ENCODE results near the gene ARHGEF11.

The ARHGEF11 gene

DNA sequence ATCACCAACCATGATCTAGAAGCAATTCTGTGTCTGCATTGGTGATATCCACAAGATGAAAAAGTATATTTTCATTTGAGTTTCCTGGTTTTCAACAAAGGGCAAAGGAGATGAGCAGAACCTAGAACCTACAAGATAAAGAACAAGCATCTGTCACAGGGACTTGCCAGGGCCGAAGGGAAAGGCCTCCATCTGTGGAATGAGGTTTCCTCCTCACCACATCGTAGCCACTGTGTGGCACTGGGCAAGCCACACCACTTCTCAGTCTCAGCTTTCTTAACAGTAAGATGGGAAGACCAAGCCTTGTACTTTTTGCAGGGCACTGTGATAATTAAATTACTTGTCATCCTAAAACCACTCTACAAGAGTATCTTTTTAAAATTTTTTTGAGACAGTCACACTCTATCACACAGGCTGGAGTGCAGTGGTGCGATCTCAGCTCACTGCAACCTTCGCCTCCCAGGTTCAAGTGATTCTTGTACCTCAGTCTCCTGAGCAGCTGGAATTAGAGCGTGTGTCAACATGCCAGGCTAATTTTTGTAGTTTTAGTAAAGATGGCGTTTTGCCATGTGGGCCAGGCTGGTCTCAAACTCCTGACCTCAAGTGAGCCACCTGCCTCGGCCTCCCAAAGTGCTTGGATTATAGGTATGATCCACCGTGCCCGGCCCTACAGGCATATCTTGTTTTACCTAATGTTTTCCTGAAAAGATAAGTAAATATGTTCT lies 45.8 kb downstream of the ARHGEF11 start:
- Histone ChIP-seq H3K27me3 (ENCODE audit: insufficient read depth, low read length) (no peaks in the 10 kb centered on the region), H3K4me3 (ENCODE audit: low read length) (no peak overlapping the region), H3K4me1 (ENCODE audit: insufficient read depth, low read length) (peaks cover 21% of the 10 kb centered on the region), H3K27ac (ENCODE audit: low read length) (no peak overlapping the region), H3K9ac (ENCODE audit: low read depth, low read length) (no peak overlapping the region), H3K9me3 (ENCODE audit: insufficient read depth, low read depth, low read length) (no peaks in the 10 kb centered on the region), H3K36me3 (ENCODE audit: insufficient read depth, low read depth, low read length) (no peaks in the 10 kb centered on the region)

DNA sequence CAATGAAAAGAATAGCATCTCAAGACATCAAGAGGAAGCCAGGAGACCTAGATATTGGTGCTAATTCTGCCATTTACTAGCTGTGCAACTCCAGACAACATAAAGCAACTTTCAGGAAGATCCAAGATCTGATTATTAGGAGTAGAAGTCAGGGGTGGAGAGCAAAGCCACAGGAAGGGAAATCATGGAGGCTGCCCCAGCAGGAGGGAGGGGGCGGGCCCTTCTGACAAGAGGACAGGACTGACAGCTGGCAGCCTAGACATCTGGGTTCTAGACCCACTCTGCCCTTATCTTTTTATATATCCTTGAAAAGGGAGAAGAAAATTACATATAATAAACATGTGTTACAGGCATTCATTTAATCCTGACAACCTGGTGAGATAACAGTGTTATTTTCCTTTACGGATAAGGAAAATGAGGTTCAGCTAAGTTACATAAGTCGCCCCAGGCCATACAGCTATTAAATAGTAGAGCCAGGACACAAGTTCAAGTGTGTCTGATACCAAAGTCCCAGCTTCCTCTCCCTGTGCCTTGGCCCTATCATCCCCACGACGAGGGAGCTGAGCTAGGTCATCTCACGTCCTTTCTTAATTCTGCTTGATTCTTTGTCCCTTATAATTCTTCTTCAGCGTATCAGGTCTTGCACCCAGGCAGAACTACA lies 46.6 kb downstream of the ARHGEF11 start:
- Histone ChIP-seq H3K9ac (ENCODE audit: low read depth, low read length) (no peak overlapping the region), H3K27ac (ENCODE audit: low read length) (no peak overlapping the region), H3K4me3 (ENCODE audit: low read length) (no peak overlapping the region), H3K4me1 (ENCODE audit: insufficient read depth, low read length) (peaks cover 13% of the 10 kb centered on the region), H3K9me3 (ENCODE audit: insufficient read depth, low read depth, low read length) (no peaks in the 10 kb centered on the region), H3K27me3 (ENCODE audit: insufficient read depth, low read length) (no peaks in the 10 kb centered on the region), H3K36me3 (ENCODE audit: insufficient read depth, low read depth, low read length) (no peaks in the 10 kb centered on the region)

DNA sequence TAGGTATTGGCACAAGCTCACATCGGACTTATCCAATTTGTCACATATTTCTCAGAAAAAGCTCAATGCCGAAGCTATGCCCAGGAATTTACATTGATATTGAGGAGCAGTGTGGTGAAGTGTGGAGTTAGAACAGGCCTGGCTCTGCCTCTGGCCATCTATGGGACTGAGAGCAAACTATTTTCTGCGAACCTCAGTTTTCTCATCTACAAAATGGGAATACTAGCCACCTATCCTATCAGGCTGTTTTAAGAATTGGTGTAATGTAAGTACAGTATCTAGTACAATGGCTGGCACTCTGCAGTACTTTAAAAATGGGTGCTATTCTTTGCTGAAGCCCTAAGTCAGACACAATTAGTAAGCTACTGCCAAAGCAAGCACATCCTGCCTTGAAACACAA lies 47.2 kb downstream of the ARHGEF11 start:
- Histone ChIP-seq H3K9ac (ENCODE audit: low read depth, low read length) (no peak overlapping the region), H3K27me3 (ENCODE audit: insufficient read depth, low read length) (no peaks in the 10 kb centered on the region), H3K9me3 (ENCODE audit: insufficient read depth, low read depth, low read length) (no peaks in the 10 kb centered on the region), H3K27ac (ENCODE audit: low read length) (no peak overlapping the region), H3K4me1 (ENCODE audit: insufficient read depth, low read length) (peaks cover 6% of the 10 kb centered on the region), H3K4me3 (ENCODE audit: low read length) (no peak overlapping the region), H3K36me3 (ENCODE audit: insufficient read depth, low read depth, low read length) (no peaks in the 10 kb centered on the region)

DNA sequence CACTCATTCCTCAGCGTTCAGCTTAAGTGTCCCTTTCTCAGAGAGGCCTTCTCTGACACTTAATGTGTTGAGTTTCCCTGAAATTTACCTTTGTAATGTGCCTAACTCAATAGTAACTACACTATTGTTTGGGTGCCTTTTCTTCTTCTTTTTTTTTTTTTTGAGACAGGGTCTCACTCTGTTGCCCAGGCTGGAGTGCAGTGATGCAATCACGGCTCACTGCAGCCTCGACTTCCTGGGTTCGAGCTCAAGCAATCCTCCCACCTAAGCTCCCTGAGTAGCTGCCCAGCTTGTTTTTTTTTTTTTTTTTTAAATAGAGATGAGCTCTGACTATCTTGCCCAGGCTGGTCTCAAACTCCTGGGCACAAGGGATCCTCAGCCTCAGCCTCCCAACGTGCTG lies 50.1 kb downstream of the ARHGEF11 start:
- Histone ChIP-seq H3K4me3 (ENCODE audit: low read length) (no peak overlapping the region), H3K9me3 (ENCODE audit: insufficient read depth, low read depth, low read length) (no peaks in the 10 kb centered on the region), H3K27ac (ENCODE audit: low read length) (no peak overlapping the region), H3K36me3 (ENCODE audit: insufficient read depth, low read depth, low read length) (no peaks in the 10 kb centered on the region), H3K4me1 (ENCODE audit: insufficient read depth, low read length) (no peaks in the 10 kb centered on the region), H3K27me3 (ENCODE audit: insufficient read depth, low read length) (no peaks in the 10 kb centered on the region), H3K9ac (ENCODE audit: low read depth, low read length) (no peak overlapping the region)

DNA sequence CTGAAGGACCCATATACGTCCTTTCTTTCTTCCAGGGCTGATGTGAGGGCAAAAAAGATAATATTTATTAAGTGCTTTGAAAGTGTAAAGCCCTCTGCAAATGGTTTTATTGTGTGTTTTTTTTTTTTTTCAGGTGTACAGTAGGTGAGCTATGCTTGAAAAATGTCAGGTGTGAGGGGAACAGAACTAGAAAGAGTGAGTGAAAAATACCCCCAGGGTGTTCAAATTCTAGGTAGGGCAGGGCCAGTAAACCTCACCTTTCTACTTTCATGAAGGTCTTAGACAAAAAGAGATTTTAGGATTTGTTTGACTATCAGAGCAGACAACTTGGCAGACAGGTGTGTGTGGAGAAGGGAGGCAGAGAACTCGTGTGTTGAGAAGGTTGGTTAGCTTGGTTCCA lies 51.3 kb downstream of the ARHGEF11 start:
- H3K4me3 ChIP-seq (ENCODE audit: low read length): no peak overlapping the region
- H3K27ac ChIP-seq (ENCODE audit: low read length): no peak overlapping the region
- no peaks in the 10 kb centered on the region for H3K36me3 ChIP-seq (ENCODE audit: insufficient read depth, low read depth, low read length)
- H3K4me1 ChIP-seq (ENCODE audit: insufficient read depth, low read length): no peaks in the 10 kb centered on the region
- H3K9me3 ChIP-seq (ENCODE audit: insufficient read depth, low read depth, low read length): no peaks in the 10 kb centered on the region
- no peaks in the 10 kb centered on the region for H3K27me3 ChIP-seq (ENCODE audit: insufficient read depth, low read length)
- H3K9ac ChIP-seq (ENCODE audit: low read depth, low read length): no peak overlapping the region

DNA sequence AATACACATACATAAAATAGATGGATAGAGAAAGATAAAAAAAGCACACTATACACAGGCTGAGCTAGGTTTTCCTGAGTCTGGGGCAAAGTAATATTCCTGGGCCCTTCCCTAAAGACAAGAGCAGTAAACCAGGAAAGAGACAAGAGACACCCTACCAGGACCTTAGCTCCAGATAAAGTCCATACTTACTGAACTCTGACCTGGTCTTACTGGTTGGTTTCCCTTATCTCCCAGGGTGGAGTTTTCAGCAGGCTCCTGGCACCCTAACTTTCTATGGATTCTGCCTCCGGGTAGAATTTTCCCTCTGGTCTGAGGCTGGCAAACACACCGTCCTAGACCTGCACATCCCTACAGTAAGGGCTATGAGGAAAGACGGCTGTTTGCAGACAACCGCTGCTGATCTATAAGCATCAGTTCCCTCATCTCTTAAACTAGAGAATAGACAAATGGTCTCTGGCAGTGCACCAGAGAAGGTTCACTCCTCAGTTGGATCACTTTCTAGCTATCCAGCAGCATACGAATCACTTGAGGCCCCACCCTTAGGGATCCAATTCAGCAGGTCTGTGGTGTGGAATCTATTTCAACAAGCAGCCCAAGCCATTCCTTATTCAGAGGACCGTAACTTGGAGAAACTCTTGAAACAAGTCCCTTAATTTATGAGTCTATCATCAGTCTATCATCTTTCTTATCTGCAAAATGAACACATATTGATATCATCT lies 52.0 kb downstream of the ARHGEF11 start:
- Histone ChIP-seq H3K4me3 (ENCODE audit: low read length) (no peak overlapping the region), H3K27ac (ENCODE audit: low read length) (no peak overlapping the region), H3K4me1 (ENCODE audit: insufficient read depth, low read length) (no peaks in the 10 kb centered on the region), H3K27me3 (ENCODE audit: insufficient read depth, low read length) (no peaks in the 10 kb centered on the region), H3K9ac (ENCODE audit: low read depth, low read length) (no peak overlapping the region), H3K36me3 (ENCODE audit: insufficient read depth, low read depth, low read length) (no peaks in the 10 kb centered on the region), H3K9me3 (ENCODE audit: insufficient read depth, low read depth, low read length) (no peaks in the 10 kb centered on the region)

DNA sequence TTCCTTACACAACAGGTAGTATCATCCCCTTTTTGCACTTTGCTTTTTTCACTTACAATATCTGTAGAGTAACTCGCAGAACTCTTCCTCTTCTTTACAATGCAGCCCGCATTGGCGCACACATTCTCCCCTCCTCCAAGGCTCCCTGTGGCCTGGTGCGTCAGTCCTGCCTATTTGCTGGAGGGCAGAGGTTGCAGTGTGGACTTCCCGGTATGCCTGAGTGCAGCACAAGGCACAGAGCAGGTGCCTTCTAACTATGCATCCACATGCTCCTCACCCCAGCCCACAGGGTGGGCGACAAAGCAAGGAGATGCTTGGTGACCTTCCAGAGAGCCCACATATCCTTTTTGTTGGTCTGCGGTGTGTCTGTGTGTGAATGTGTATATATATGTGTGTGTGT lies 53.3 kb downstream of the ARHGEF11 start:
- Histone ChIP-seq H3K9ac (ENCODE audit: low read depth, low read length) (no peak overlapping the region), H3K27ac (ENCODE audit: low read length) (no peak overlapping the region)

DNA sequence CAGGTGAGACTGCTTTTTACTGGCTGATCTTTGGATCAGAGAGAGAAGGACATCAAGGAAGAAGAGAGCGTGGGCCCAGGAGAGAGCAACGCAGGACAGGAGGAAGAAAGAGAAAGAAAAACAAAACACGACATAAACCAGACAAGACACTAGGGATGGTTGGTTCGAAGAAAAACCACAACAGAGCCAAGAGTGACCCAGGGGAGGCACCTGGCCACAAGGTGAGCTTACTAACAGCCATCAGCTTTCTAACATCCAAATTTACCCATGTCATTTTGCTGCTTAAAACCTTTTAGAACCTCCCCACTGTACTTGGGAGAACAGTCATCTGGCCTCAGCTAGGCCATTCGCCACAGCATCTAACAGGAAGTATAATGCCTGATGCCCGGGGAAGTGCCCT lies 57.8 kb downstream of the ARHGEF11 start:
- H3K4me1 ChIP-seq (ENCODE audit: insufficient read depth, low read length): peaks cover 7% of the 10 kb centered on the region
- no peak overlapping the region for H3K9ac ChIP-seq (ENCODE audit: low read depth, low read length)
- no peak overlapping the region for H3K27ac ChIP-seq (ENCODE audit: low read length)
- no peaks in the 10 kb centered on the region for H3K9me3 ChIP-seq (ENCODE audit: insufficient read depth, low read depth, low read length)
- no peaks in the 10 kb centered on the region for H3K27me3 ChIP-seq (ENCODE audit: insufficient read depth, low read length)
- H3K36me3 ChIP-seq (ENCODE audit: insufficient read depth, low read depth, low read length): peaks cover 29% of the 10 kb centered on the region
- H3K4me3 ChIP-seq (ENCODE audit: low read length): no peak overlapping the region

More for the DNA sequence above, 53.3 kb downstream of the ARHGEF11 start:
- H3K9me3 ChIP-seq (ENCODE audit: insufficient read depth, low read depth, low read length): no peaks in the 10 kb centered on the region
- no peaks in the 10 kb centered on the region for H3K36me3 ChIP-seq (ENCODE audit: insufficient read depth, low read depth, low read length)
- no peaks in the 10 kb centered on the region for H3K27me3 ChIP-seq (ENCODE audit: insufficient read depth, low read length)
- no peak overlapping the region for H3K4me3 ChIP-seq (ENCODE audit: low read length)
- no peaks in the 10 kb centered on the region for H3K4me1 ChIP-seq (ENCODE audit: insufficient read depth, low read length)

DNA sequence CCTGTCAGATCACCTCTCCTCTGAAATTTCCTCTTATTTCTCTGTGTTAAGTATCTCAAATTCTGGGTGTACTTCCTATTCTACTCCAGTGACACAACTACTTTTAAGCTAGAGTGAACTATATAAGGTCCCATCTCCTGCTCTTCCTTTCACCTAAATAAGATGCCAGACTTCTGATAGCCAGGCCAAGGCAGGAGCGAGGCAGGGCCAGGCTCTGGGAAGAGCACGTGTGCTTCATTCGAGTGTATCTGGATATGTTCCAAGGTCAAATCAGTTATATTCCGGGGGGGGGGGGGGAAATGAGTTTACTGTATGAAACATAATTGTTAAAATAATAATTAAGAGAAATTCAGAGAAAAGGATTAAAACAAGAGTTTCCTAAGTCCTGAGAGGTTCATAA lies 65.0 kb downstream of the ARHGEF11 start:
- no peak overlapping the region for H3K9ac ChIP-seq (ENCODE audit: low read depth, low read length)
- H3K27me3 ChIP-seq (ENCODE audit: insufficient read depth, low read length): no peaks in the 10 kb centered on the region
- H3K36me3 ChIP-seq (ENCODE audit: insufficient read depth, low read depth, low read length): peaks cover 86% of the 10 kb centered on the region
- peaks cover 8% of the 10 kb centered on the region; the same call in 1 of the 2 replicates for H3K4me1 ChIP-seq (ENCODE audit: insufficient read depth, low read length)
- no peak overlapping the region for H3K4me3 ChIP-seq (ENCODE audit: low read length)
- H3K9me3 ChIP-seq (ENCODE audit: insufficient read depth, low read depth, low read length): no peaks in the 10 kb centered on the region
- H3K27ac ChIP-seq (ENCODE audit: low read length): no peak overlapping the region

DNA sequence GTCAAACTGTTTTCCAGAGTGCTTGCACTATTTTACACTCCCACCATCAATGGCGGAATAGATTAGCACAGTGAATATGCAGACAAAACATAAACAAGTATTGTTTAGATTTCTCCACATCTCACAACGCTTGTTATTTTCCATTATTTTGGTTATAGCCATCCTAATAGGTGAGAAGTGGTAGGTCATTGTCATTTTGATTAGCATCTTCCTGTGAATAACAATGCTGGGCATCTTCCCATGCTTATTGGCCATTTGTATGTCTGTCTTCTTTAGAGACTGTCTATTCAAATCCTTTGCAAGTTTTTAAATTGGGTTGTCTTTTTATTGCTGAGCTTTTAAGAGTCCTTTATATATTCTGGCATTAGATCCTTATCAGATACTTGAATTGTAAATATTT lies 70.5 kb downstream of the ARHGEF11 start:
- Histone ChIP-seq H3K27me3 (ENCODE audit: insufficient read depth, low read length) (no peaks in the 10 kb centered on the region), H3K36me3 (ENCODE audit: insufficient read depth, low read depth, low read length) (peaks cover 82% of the 10 kb centered on the region), H3K27ac (ENCODE audit: low read length) (no peak overlapping the region), H3K4me1 (ENCODE audit: insufficient read depth, low read length) (peaks cover 19% of the 10 kb centered on the region), H3K9ac (ENCODE audit: low read depth, low read length) (no peak overlapping the region), H3K9me3 (ENCODE audit: insufficient read depth, low read depth, low read length) (no peaks in the 10 kb centered on the region), H3K4me3 (ENCODE audit: low read length) (peak overlapping the region; percentile 9; the same call in 1 of the 2 replicates)

DNA sequence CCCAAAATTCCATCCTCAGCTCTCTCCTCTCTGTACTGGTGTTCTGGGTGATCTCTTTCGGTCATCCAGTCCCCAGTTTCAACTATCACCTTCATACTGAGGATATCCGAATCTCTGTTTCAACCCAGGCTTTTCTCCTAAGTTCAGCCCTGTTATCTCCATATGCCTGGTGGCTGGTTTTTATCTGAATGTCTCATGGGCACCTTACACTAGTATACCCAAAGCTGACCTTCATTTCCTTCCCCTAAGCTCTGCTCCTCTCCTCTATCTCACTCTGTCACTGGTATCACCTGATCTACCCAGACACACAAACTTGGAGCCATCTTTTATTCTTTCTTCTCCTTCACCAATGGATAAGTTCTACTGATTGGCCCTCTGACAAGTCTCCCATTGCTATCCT lies 72.1 kb downstream of the ARHGEF11 start:
- Histone ChIP-seq H3K36me3 (ENCODE audit: insufficient read depth, low read depth, low read length) (peaks cover 85% of the 10 kb centered on the region), H3K4me3 (ENCODE audit: low read length) (no peak overlapping the region), H3K27ac (ENCODE audit: low read length) (no peak overlapping the region), H3K9me3 (ENCODE audit: insufficient read depth, low read depth, low read length) (no peaks in the 10 kb centered on the region), H3K9ac (ENCODE audit: low read depth, low read length) (no peak overlapping the region), H3K4me1 (ENCODE audit: insufficient read depth, low read length) (peaks cover 19% of the 10 kb centered on the region), H3K27me3 (ENCODE audit: insufficient read depth, low read length) (no peaks in the 10 kb centered on the region)

DNA sequence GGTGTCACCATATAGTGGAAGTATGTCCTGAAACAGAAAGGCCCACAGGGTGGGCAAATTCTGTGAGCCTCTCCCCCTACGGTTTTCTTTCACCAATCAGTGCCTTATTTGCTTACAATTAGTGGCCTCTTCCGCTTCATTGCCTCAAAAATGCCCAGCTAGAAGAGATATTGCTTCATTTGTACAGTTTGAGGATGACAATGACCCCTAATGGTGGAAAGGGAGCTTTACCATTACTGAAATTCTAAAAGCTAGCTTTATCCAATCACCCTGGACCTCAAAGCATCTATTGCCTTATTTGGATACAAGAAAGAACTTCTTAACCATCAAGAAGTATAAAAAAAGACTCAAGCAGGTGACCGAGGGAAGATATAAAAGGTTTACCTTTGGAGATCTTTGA lies 75.5 kb downstream of the ARHGEF11 start:
- no peak overlapping the region for H3K27ac ChIP-seq (ENCODE audit: low read length)
- no peak overlapping the region for H3K9ac ChIP-seq (ENCODE audit: low read depth, low read length)
- H3K36me3 ChIP-seq (ENCODE audit: insufficient read depth, low read depth, low read length): peaks cover 86% of the 10 kb centered on the region
- no peaks in the 10 kb centered on the region for H3K9me3 ChIP-seq (ENCODE audit: insufficient read depth, low read depth, low read length)
- H3K27me3 ChIP-seq (ENCODE audit: insufficient read depth, low read length): no peaks in the 10 kb centered on the region
- H3K4me1 ChIP-seq (ENCODE audit: insufficient read depth, low read length): peaks cover 6% of the 10 kb centered on the region
- H3K4me3 ChIP-seq (ENCODE audit: low read length): no peak overlapping the region

All from iPS-20b (cell line).